GM21723 (cell line): Measurements from ENCODE around the gene SIRPG.
"Not testable (repeated sequence)": the region's sequence is repeated elsewhere in the genome, so short reads cannot be mapped to it uniquely, and the experiment has no call there.

ENCODE experiments used
- ATAC-seq: cut with Tn5 transposase; IDR thresholded peaks from one replicate; pipeline ENCODE4 v1.9.1; 2021; ENCODE audit warnings: mild to moderate bottlenecking, moderate library complexity; ENCODE audit not compliant: unreplicated experiment

The SIRPG gene

DNA sequence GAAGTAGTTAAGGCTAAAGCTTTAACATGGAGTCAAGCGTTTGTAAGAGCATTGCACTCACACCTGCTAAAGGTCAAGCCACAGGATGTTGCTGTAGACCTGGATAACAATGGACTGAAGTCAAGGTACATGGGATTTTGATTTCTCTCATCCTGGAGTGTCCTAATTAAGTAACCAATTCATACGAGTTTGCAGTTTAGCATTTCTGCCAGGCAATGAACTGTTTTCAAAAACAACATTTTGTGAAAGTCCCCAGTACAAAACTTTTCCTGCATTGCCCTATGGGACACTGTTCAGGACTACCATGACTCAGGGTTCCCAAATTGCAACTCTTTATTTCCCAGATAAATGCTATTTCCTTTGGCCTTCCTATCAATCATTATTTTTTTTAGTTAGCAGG, 20.4 kb downstream of the SIRPG start:
- no peak for ATAC-seq

DNA sequence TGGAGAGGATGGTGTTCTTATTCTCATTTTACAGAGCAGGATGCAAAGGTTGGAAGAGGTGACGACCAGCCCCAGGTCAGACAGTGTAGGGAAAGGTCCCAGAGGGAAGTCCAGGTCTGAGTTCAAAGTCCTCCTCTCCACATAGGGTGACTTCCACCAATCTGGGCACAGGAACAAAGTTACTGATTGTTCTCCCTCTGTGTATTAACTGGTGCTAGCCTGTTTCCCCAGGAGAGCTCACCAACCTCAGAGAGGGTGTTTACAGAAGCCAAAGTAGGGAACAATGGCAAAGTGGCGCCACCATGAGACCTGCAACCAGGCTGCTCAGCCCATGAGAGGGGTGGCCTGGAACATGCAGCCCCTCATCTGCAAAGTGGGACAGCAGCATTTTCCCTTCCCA, 21.0 kb downstream of the SIRPG start:
- ATAC-seq, result no peak

- no peak for ATAC-seq
Measured at GRCh38 chr20:1635291-1635979, 22.1 kb downstream of the SIRPG start.

DNA sequence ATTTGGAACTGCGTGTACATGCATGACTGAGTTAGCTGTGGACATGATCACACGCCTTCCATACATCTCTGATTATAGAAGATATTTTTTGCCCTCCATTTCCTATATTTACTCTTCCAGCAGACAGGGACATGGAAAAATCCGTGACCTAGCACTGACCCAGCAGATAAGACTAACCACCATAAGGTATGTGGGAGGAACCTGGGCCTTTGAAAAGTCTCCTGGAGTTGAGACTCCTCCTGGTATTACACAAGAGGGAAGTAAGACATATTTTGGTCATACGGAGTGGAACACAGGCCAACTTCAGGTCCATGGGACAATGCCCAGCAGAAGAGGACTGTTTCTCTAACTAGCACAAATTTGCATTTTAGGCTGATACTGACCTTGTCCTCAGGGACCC, 24.0 kb downstream of the SIRPG start:
- ATAC-seq, result no peak

DNA sequence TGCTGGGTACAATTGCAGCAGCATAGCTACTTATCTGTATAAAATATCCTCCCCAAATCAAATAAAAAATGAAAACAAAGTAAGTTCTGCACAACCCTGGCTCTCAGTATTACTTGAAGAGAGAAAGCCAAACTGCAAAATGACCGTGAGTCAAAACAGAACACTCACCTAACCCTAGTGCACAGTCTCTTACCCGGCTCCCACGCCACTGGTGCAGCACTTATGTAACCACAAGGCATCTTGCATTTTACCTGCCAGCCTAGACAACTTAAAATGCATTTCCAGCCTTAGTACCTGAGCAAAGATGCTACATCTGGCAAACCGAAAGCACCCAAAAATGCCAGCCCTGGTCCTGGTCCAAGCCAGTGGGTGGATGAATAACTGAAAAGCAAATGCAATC, 25.4 kb downstream of the SIRPG start:
- ATAC-seq, result no peak

- ATAC-seq, result no peak
Measured at GRCh38 chr20:1631309-1632151, 26.0 kb downstream of the SIRPG start.

DNA sequence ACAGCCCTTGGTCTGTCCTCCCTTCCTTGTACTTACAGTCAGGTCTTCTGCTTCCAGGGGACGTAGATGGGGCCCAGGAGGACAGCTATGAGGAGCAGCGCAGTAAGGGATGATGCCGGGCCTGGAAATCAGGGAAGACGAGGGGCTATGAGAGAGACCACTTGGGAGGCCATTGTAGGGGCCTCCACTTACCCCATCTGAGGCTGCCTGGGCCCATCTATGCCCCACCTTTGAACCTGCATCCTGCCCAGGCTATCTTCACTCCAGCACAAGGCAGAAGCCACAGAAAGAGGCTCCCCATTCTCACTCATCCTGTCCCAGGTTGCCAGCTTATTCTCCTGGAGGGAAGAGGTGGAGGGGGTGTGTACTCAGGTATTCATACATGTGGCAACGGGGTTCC, 27.4 kb downstream of the SIRPG start:
- no peak for ATAC-seq

GRCh38 chr20:1629321-1629720, 28.3 kb downstream of the SIRPG start:
- ATAC-seq, result no peak

GRCh38 chr20:1628621-1629020, 29.0 kb downstream of the SIRPG start:
- ATAC-seq, result no peak

DNA sequence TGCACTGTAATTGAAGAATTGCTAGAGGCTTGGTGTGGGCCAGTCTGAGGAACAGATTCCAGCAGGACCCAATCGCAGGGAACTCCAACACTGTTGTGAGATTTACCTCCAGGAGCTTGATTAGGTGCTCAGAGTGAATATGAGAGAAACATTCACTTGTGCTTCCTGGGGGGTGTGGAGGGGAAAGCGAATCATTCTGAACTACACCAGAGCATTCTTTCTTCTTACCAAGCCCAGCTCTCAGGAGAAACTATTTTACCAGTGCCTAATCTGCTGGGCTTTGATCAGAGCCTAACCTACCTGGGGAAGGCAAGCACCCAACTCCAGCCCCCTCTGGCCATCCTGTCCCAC, 30.4 kb downstream of the SIRPG start:
- no peak for ATAC-seq

GRCh38 chr20:1626528-1627199, 30.9 kb downstream of the SIRPG start:
- no peak for ATAC-seq

GRCh38 chr20:1625083-1625690, 32.4 kb downstream of the SIRPG start:
- ATAC-seq, result no peak

DNA sequence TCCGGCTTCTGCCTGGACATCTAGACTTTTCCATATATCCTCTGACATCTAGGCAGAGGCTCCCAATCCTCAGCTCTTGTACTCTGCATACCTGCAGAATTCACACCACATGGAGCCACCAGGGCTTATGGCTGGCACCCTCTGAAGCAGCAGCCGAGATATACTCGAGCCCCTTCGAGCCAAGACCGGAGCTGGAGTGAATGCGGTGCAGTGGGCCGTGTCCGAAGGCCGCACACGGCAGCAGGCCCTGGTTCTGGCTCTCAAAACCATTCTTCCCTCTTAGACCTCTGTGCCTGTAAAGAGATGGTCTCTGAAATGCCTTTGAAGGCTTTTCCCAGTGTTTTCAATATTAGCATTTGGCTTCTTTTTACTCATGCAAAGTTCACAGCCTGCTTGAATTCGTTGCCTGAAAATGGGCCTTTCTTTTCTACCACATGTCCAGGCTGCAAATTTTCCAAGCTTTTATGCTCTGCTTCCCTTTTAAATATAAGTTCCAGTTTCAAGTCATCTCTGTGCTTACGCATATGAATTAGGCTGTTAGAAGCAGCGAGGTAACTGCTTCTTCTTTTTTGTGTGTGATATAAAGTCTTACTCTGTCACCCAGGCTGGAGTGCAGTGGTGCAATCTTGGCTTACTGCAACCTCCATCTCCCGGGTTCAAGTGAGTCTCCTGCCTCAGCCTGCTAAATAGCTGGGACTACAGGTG, 33.9 kb downstream of the SIRPG start:
- no peak for ATAC-seq

- ATAC-seq, result no peak
Measured at GRCh38 chr20:1622450-1622849, 35.1 kb downstream of the SIRPG start.

- ATAC-seq, result no peak
Measured at GRCh38 chr20:1621316-1621715, 36.3 kb downstream of the SIRPG start.

DNA sequence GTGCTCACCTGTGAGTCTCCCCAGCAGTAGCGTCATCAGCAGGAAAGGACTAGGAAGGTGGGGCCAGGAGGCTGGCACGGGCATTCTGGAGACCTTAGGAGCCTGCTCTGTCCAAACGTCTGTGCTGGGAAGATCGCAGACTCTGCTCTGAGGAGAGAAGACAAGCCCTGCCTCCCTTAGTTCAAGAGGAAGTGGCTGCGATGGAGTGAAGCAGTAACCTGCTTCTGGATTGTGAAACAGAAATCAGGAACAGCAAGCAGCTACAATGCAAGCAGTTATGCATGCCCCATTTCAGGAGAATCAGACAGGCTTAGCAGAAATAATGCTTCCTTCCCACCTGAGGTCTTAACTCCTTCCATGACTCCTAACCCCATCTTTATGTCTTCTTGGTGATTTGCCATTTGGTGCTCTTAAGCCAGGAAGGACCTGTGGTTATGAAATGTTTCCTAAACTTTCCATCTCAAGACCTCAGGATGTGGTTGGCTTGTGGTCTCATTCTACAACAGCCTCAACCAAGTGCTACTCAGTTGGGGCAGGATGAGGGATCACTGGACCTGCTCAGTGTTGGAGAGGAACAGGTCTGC, 37.6 kb downstream of the SIRPG start, which contains the start of gene SIRPB1:
Gene SIRPB1 (minus strand): TSS at position 149 of the 584 bp plus-strand sequence. CDS start 65 bp downstream, at position 84.
- no peak for ATAC-seq

GRCh38 chr20:1618954-1619540, 38.5 kb downstream of the SIRPG start:
- ATAC-seq, result no peak

GRCh38 chr20:1618479-1618878, 39.1 kb downstream of the SIRPG start:
- ATAC-seq, result no peak

DNA sequence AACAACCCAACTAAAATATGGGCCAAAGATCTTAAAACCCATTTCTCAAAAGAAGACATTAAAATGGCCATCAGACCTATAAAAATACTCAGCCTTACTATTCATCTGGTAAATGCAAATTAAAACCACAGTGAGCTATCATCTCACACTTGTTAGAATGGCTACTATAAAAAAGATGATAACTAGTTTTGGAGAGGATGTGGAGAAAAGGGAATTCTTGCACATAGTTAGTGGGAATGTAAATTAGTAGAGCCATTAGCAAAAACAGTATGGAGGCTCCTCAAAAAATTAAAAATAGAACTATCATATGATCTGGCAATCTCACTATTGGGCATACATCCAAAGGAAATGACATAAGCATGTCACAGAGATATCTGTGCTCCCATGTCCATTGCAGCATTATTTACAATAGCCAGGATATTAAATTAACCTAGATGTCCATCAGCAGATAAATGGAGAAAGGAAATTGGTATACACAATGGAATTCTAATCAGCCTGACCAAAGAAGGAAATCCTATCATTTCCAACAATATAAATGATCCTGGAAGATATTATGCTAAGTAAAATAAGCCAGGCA, 40.6 kb downstream of the SIRPG start:
- no peak for ATAC-seq

DNA sequence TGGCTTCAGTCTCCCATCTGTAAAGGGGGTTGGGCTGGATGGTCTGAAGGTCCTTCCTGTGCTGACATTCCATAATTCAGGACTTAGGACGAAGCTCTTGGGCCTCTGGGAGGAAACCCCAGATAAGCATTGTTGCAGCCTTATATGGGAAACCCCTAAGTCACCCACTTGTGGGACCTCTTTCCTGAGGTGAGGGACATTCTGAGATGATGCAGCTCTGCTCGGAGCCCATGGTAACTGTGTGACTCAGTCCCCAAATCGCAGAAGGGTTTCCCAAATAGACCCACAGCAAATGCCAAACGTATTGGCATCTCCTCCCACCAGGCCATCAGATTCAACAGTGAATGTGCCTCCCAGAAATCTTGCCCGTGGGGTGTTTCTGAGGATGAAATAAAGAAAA, 47.2 kb downstream of the SIRPG start:
- ATAC-seq, result not testable (repeated sequence)
